ENCODE measurements around the gene EIF1B.

- TF ChIP-seq CTCF (IDR thresholded peaks at IDR 0.05) (no peak), POLR2AphosphoS5 (IDR thresholded peaks at IDR 0.05) (no peak), POLR2A (IDR thresholded peaks at IDR 0.05) (no peak), EP300 (IDR thresholded peaks at IDR 0.05) (no peak)
Measured at GRCh38 chr3:40323946-40324345, 14.4 kb downstream of the EIF1B start.

Data from upper lobe of left lung (tissue), 4 donors.